AG09309 (cell line): ENCODE results near the gene BABAM1.
"Not testable (repeated sequence)": the region's sequence is repeated elsewhere in the genome, so short reads cannot be mapped to it uniquely, and the experiment has no call there.

ENCODE experiments used
- DNase-seq: peaks from one replicate; pipeline ENCODE4 v3.0.0-alpha.2; 2010; ENCODE audit warnings: low read depth
- H3K4me3 ChIP-seq: 2 replicates; pipeline ENCODE4 v1.5.1; 2011; ENCODE audit warnings: mild to moderate bottlenecking, low read depth, low read length, moderate library complexity; ENCODE audit not compliant: control insufficient read depth
- TF ChIP-seq, protein P1 (sequence below): IDR thresholded peaks from 2 replicates; pipeline ENCODE4 v1.5.1; 2011; ENCODE audit warnings: mild to moderate bottlenecking, low read depth, low read length, inconsistent platforms; ENCODE audit not compliant: insufficient read depth, control insufficient read depth; ENCODE audit errors: missing control alignments

Gene BABAM1

DNA sequence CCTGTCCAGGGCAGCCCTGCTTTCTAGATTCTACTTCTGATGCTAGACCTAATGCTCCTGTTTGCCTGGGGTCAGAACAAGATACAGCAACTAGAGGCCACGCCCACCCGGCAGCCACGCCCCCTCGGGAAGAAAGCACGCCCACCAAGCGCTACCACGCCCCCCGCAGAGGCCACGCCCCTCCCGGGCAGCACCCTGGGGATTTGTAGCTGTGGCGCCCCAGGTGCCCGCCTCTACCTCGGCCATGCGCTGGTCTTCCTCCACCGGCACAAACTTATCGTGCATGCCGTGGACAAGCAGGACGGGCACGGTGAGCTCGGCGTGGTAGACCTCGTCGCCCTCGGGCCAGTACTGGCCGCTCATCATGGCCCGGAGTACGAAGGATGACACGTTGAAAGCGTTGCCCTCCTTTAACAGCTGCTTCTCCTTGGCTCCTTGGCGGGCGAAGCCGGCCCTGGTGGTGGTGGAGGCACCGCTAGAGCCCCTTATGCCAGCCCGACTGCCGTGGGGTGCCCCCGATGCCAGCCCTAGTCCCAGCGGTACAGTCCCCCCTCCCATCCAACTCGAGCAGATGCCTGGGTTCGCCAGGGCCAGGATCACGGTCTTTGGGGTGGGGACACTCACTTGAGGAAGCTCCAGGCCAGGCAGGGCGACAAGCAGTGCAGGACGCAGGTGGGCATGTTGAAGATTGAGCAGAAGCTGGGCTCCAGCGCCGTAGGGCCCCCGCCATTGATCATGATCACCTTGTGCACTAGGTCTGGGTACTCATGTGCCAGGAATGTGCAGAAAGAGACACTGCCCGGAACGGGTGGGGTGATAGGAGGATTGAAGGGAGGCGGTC, 27.0 kb downstream of the BABAM1 start:
- H3K4me3 ChIP-seq, result no peak overlapping the region
- TF ChIP-seq, protein P1, sequence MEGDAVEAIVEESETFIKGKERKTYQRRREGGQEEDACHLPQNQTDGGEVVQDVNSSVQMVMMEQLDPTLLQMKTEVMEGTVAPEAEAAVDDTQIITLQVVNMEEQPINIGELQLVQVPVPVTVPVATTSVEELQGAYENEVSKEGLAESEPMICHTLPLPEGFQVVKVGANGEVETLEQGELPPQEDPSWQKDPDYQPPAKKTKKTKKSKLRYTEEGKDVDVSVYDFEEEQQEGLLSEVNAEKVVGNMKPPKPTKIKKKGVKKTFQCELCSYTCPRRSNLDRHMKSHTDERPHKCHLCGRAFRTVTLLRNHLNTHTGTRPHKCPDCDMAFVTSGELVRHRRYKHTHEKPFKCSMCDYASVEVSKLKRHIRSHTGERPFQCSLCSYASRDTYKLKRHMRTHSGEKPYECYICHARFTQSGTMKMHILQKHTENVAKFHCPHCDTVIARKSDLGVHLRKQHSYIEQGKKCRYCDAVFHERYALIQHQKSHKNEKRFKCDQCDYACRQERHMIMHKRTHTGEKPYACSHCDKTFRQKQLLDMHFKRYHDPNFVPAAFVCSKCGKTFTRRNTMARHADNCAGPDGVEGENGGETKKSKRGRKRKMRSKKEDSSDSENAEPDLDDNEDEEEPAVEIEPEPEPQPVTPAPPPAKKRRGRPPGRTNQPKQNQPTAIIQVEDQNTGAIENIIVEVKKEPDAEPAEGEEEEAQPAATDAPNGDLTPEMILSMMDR, result no peak
- no peak for DNase-seq

DNA sequence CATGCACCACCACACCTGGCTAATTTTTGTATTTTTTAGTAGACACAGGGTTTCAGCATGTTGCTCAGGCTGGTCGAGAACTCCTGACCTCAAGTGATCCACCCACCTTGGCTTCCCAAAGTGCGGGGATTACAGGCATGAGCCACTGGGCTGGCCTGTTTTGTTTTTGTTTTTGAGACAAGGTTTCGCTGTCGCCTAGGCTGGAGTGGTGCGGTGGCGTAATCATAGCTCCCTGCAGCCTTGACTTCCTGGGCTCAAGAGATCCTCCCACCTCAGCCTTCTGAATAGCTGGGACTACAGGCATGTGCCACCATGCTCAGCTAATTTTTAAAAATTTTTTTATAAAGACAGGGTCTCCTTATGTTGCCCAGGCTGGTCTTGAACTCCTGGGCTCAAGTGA, 28.3 kb downstream of the BABAM1 start:
- H3K4me3 ChIP-seq, DNase-seq: not testable (repeated sequence)

- no peak for DNase-seq
- TF ChIP-seq, protein P1, result no peak
- no peak overlapping the region for H3K4me3 ChIP-seq
These were observed 29.0 kb downstream of the BABAM1 start for GRCh38 chr19:17296273-17296672.

DNA sequence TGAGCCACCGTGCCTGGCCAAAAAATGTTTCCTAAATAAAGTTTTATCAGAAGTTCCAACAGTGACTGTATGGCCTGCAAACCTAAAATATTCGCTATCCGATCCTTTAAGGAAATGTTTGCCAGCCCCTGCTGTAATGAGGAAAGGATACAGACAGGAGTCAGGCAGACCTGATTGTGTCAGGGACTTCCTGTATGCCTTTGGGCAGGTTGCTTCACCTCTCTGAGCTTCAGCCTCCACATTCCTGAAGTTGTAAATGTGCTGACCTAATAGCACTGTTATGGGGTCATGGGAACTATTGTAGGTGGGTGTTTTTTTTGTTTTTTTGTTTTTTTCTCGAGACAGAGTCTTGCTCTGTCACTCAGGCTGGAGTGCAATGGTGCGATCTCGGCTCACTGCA, 29.7 kb downstream of the BABAM1 start:
- DNase-seq, result no peak
- H3K4me3 ChIP-seq, result no peak overlapping the region
- TF ChIP-seq, protein P1, result no peak

DNA sequence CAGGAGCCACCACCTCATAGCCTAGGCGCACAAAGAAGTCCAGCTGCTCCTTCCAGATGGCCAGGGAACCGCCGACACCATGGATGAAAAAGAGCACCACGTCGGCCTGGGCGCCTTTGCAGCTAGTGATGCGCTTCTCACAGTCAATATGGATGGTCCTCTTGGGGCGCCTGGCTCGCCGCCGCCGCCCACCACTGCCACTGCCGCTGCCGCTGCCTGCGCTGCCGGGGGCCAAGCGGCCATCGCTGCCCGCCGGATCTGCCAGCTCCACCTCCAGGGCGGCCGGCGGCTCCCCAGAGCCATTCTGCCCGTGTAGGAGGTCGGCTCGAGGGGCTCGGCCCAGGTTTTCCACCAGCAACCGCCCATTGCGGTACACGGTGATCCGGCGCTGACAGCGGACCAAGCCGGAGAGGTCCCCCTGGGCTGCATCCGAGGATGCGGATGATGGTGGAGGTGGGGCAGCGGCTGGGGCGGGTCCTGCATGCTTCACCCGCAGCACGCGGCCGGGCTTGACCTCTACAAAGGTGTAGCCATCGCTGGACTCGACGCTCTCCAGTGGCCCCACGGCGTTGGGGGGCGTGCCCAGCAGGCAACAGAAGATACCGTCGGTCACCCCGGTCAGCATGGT, 33.9 kb downstream of the BABAM1 start:
- TF ChIP-seq, protein P1, result no peak
- no peak for DNase-seq
- H3K4me3 ChIP-seq, result no peak overlapping the region

DNA sequence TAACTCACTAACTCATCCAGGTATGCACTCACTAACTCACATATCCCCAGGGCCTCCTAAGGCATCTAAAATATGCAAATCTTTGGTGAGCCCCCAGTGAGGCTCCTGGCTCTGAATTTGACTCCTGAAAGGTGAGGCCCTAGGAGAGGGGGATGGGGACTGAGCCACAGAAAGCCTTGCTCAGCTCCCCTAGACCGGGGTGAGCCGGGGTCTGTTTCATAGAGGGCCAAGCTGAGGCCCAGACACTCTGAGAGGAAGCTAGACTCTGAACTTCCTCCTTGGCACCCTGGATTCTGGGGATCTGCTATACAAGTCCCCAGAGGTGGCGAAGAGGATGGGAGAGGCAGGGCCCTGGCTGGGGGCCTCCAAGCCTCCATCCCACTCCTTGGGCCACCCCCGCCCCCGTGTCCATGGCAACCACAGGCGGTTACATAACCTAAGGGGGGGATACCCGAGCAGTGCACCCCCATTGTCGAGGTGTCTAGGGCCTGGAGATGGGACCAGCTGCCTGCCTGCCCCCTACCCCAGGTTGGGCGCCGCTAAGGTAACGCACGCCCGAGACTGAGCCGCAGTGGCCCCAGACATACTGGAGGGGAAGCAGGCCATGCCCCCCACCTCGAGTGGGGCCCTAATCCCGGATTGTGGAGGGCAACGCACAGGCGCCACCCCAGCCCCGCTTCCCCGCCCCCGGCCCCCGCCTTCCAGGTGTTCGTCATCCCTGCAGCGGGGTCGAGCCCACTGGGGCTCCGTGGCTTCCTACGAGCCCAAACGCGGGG, 35.3 kb downstream of the BABAM1 start:
- TF ChIP-seq, protein P1, result no peak
- DNase-seq, result no peak

More for the DNA sequence above, 35.3 kb downstream of the BABAM1 start:
- peak overlapping the region; percentile 81 for H3K4me3 ChIP-seq
